Measurements from ENCODE around the gene ITFG2.

Gene ITFG2

DNA sequence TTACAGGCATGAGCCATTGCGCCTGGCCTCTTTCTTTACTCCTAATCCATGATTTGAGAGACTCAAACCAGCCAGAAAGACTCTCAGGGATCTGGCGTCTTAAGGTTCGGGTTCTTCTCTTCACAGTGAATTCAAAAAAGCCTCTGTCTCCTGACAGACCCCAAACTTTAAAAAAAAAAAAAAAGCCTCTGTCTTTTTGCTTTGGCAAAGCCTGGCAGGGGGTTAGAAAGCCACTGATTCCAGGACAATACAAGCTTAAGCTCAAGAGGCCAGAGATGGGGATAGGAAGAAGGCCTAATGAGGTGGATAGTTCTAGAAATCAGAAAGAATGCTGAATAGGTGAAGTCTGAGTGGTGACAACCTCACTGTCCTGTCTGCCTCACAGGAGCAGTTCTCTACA is 13.6 kb downstream of the ITFG2 start:
- H3K4me3 ChIP-seq (ENCODE audit: low read depth, low read length, poor library complexity, severe bottlenecking), result no peak overlapping the region
- no peaks in the 10 kb centered on the region for H4K20me1 ChIP-seq (ENCODE audit: insufficient read depth, low read length)
- peaks cover 79% of the 10 kb centered on the region for H3K36me3 ChIP-seq (ENCODE audit: insufficient read depth, low read length)
- no peak overlapping the region for H3K4me2 ChIP-seq (ENCODE audit: low read length)
- no peaks in the 10 kb centered on the region for H3K79me2 ChIP-seq (ENCODE audit: insufficient read depth, low read length)
- no peaks in the 10 kb centered on the region for H3K27me3 ChIP-seq (ENCODE audit: insufficient read depth, low read length)
- no peaks in the 10 kb centered on the region for H3K4me1 ChIP-seq (ENCODE audit: insufficient read depth, low read length, severe bottlenecking)
- H3K27ac ChIP-seq (ENCODE audit: low read depth, low read length, poor library complexity, severe bottlenecking), result no peak overlapping the region
- no peak overlapping the region for H3K9ac ChIP-seq (ENCODE audit: low read length)
- no peaks in the 10 kb centered on the region for H3F3A ChIP-seq (ENCODE audit: insufficient read depth, low read length)
- H3K9me2 ChIP-seq (ENCODE audit: low read depth, low read length), result no peaks in the 10 kb centered on the region
- TF ChIP-seq, protein P1, sequence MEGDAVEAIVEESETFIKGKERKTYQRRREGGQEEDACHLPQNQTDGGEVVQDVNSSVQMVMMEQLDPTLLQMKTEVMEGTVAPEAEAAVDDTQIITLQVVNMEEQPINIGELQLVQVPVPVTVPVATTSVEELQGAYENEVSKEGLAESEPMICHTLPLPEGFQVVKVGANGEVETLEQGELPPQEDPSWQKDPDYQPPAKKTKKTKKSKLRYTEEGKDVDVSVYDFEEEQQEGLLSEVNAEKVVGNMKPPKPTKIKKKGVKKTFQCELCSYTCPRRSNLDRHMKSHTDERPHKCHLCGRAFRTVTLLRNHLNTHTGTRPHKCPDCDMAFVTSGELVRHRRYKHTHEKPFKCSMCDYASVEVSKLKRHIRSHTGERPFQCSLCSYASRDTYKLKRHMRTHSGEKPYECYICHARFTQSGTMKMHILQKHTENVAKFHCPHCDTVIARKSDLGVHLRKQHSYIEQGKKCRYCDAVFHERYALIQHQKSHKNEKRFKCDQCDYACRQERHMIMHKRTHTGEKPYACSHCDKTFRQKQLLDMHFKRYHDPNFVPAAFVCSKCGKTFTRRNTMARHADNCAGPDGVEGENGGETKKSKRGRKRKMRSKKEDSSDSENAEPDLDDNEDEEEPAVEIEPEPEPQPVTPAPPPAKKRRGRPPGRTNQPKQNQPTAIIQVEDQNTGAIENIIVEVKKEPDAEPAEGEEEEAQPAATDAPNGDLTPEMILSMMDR (IDR thresholded peaks at IDR 0.05; ENCODE audit: low read length), result no peak
- TF ChIP-seq EZH2 (IDR thresholded peaks at IDR 0.05; ENCODE audit: borderline replicate concordance, low read length), result no peak
- H3K9me3 ChIP-seq (ENCODE audit: low read length), result no peaks in the 10 kb centered on the region
- no peak overlapping the region for H2AFZ ChIP-seq (ENCODE audit: low read length)

DNA sequence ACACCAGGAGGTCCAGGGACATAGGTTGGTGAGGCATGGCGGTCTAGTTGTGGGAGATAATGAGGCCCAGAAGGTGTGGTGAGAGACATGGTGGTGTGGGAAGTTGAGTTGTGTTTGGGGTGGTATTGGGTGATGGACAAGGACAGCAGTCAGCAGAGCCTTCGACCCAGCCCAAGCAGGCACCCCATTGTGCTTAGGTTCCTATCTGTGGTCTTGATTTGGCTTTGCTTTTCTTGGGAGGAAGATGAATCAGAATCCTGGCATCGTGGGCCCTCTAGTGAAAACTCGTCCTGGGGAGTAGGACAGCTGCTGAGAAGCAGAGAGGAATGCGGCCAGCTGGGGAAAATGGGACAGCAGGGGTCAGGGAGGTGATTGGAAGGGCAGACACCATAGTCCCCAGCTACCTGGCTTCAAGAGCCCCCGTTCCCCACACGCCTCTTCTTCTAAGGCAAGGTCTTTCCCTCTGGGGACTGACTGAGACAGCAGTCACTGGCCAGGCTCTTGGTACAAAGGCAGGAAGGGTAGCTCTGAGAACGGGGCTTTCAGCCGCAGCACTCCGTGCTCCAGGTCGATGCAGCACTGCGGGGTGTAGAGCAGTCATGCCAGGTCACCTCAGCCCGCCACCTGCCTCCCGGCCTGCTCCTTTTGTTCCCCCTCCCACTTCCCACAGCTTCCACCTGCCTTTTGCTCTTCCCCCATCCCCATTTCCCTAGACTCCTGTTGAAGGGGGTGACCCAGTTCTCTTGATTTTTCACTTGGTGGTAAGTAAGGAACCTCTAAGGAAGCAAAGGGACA is 14.4 kb downstream of the ITFG2 start:
- Histone ChIP-seq H3K4me3 (ENCODE audit: low read depth, low read length, poor library complexity, severe bottlenecking) (no peak overlapping the region), H3K9me3 (ENCODE audit: low read length) (no peaks in the 10 kb centered on the region), H3K27ac (ENCODE audit: low read depth, low read length, poor library complexity, severe bottlenecking) (no peak overlapping the region), H3K36me3 (ENCODE audit: insufficient read depth, low read length) (peaks cover 70% of the 10 kb centered on the region), H3K27me3 (ENCODE audit: insufficient read depth, low read length) (no peaks in the 10 kb centered on the region), H3K4me2 (ENCODE audit: low read length) (no peak overlapping the region), H3K4me1 (ENCODE audit: insufficient read depth, low read length, severe bottlenecking) (no peaks in the 10 kb centered on the region), H3F3A (ENCODE audit: insufficient read depth, low read length) (no peaks in the 10 kb centered on the region), H3K9me2 (ENCODE audit: low read depth, low read length) (no peaks in the 10 kb centered on the region), H4K20me1 (ENCODE audit: insufficient read depth, low read length) (no peaks in the 10 kb centered on the region), H2AFZ (ENCODE audit: low read length) (no peak overlapping the region), H3K79me2 (ENCODE audit: insufficient read depth, low read length) (no peaks in the 10 kb centered on the region), H3K9ac (ENCODE audit: low read length) (no peak overlapping the region)
- TF ChIP-seq, protein P1 (IDR thresholded peaks at IDR 0.05; ENCODE audit: low read length), result no peak
- TF ChIP-seq EZH2 (IDR thresholded peaks at IDR 0.05; ENCODE audit: borderline replicate concordance, low read length), result no peak

DNA sequence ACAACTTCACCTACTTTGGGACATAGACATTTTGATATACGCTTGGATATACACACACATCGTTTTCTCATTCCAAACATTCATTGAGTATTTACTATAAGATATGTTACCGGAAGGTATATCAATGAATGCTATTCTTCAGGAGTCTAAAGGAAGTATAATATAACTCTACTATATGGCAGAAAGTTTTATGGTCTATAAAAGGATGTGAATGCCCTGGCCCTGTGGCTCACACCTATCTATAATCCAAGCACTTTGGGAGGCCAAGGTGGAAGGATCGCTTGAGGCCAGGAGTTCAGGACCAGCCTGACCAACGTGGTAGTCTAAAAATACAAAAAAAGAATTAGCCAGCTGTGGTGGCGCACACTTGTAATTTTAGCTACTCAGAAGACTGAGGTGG is 16.8 kb downstream of the ITFG2 start:
- peaks cover 47% of the 10 kb centered on the region for H3K36me3 ChIP-seq (ENCODE audit: insufficient read depth, low read length)

More for the DNA sequence above, 16.8 kb downstream of the ITFG2 start:
- Histone ChIP-seq H3K9ac (ENCODE audit: low read length) (no peak overlapping the region), H3K4me3 (ENCODE audit: low read depth, low read length, poor library complexity, severe bottlenecking) (no peak overlapping the region), H3K79me2 (ENCODE audit: insufficient read depth, low read length) (no peaks in the 10 kb centered on the region), H3K27ac (ENCODE audit: low read depth, low read length, poor library complexity, severe bottlenecking) (no peak overlapping the region), H4K20me1 (ENCODE audit: insufficient read depth, low read length) (no peaks in the 10 kb centered on the region), H2AFZ (ENCODE audit: low read length) (no peak overlapping the region), H3K9me2 (ENCODE audit: low read depth, low read length) (no peaks in the 10 kb centered on the region), H3K4me2 (ENCODE audit: low read length) (no peak overlapping the region), H3K4me1 (ENCODE audit: insufficient read depth, low read length, severe bottlenecking) (no peaks in the 10 kb centered on the region), H3K27me3 (ENCODE audit: insufficient read depth, low read length) (no peaks in the 10 kb centered on the region), H3K9me3 (ENCODE audit: low read length) (no peaks in the 10 kb centered on the region), H3F3A (ENCODE audit: insufficient read depth, low read length) (no peaks in the 10 kb centered on the region)
- TF ChIP-seq EZH2 (IDR thresholded peaks at IDR 0.05; ENCODE audit: borderline replicate concordance, low read length), result no peak
